ENCODE measurements around the gene RAB6B.

RAB6B gene

GRCh38 chr3:133930341-133930933, 34.8 kb upstream of the RAB6B start:
- DNase-seq, result peak; percentile 77

DNA sequence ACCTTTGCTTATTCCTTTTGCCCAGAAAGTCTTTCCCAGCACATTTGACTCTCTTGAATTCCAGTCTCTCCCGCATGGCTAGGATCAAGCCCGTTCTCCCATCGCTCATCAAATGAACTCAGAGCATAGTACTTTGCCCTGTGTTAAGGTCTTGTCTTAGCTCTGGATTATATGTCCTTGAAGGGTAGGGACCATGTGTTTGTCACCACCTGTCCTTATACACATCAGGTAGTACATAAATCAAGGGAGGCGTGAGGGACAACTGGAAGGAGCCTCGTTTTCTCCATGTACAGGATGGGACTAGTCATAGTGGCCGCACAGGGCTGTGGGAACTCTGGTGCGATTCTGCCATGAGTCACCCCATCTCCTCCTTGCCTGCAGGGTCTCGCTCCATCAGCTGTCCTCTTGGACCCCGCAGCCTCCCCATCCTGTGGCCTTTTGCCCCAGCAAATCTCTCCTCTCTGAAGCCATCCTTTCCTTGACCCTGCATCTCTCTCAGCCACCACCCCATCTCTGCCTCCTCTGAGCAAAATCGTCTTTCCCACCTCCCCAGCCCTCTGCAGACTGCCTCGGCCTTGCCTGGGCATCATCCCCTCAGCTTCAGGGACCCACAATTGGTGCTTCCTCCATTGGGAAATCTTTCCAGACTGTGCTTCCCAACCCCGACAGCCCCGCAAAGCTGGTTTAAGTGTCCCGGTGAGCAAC, 33.4 kb upstream of the RAB6B start:
- DNase-seq, result no peak

GRCh38 chr3:133928136-133928893, 32.6 kb upstream of the RAB6B start:
- DNase-seq, result no peak

DNA sequence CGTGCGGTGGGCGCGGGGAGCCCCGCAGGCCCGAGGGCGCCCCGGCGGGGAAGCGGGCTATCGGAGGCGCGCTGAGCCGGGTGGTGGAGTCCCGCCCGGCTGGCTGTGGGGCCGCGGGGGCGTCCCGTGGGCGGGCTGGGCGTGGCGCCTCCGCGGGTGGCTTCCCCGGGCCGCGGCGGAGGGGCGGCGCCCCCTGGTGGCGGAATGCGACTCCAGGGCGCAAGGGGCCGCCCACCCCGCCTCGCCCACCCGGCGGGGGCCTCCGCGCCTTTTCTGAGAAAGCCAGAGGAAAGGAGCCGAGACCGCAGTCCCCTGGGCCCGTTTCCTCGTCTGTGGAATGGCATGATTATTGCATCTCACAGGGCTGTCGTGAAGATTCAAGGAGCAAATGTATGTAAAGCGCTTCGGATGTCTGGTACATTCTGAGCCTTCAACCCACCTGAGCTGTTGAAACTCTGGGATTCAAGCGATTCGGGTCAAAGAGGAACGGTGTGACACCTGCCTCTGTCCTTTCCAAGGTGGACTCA, 31.9 kb upstream of the RAB6B start:
- peak; percentile 55 for DNase-seq

GRCh38 chr3:133926736-133927539, 31.3 kb upstream of the RAB6B start:
- DNase-seq, result peak; percentile 41

- no peak for DNase-seq
Measured at GRCh38 chr3:133925960-133926735, 30.5 kb upstream of the RAB6B start.

DNA sequence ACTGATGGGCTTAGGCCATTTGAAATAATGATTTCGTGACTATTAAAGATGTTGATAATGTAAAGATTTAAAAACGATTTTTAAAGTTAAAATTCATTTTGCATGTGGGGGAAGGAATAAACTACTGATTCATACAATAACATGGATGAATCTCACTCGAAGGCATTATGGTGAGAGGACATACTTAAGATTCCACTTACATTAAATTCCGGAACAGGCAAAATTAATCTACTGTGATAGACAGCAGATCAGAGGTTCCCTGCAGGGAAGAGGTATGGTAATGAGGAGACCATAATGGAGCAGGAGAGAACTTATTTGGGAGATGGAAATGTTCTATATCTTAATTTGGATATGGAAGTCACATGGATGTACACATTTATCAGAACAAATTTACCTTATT, 28.4 kb upstream of the RAB6B start:
- peak; percentile 63 for DNase-seq

DNA sequence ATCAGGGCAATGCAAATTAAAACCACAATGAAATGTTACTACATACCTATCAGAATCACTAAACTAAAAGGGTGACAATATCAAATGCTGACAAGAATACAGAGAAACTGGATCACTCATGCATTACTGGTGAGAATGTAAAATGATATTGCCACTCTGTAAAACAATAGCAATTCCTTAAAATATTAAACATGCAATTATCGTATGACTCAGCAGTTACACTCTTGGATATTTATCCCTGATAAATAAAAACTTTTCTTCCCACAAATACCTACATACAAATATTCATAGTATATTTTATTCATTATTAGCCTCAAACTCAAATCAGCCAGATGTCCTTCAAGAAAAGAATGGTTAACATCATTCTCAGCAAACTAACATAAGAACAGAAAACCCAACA, 25.9 kb upstream of the RAB6B start:
- DNase-seq, result no peak

GRCh38 chr3:133917144-133917543, 21.5 kb upstream of the RAB6B start:
- no peak for DNase-seq

- peak; percentile 40 for DNase-seq
Measured at GRCh38 chr3:133915685-133916658, 20.3 kb upstream of the RAB6B start.

- no peak for DNase-seq
Measured at GRCh38 chr3:133914839-133915600, 19.3 kb upstream of the RAB6B start.

DNA sequence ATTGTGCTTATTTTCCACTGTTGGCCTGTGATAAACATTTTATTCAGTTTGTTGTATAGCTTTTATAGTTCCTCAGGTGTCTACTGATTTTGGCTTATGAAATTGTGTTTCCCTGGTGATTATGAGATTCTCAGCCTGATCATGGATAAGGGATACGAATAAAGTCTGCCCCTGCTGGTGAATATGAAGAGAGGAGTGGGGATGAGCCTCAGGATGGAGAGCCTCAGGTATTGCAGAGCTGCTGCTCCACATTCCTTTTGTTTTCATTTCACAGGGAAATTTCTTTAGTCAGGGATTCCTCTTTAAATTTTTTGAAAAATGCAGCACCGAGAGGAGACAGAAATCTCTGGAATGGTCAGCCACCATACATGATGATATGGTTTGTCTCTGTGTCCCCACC, 14.7 kb upstream of the RAB6B start:
- no peak for DNase-seq

GRCh38 chr3:133905376-133905775, 9.7 kb upstream of the RAB6B start:
- no peak for DNase-seq

- no peak for DNase-seq
Measured at GRCh38 chr3:133901847-133902246, 6.2 kb upstream of the RAB6B start.

DNA sequence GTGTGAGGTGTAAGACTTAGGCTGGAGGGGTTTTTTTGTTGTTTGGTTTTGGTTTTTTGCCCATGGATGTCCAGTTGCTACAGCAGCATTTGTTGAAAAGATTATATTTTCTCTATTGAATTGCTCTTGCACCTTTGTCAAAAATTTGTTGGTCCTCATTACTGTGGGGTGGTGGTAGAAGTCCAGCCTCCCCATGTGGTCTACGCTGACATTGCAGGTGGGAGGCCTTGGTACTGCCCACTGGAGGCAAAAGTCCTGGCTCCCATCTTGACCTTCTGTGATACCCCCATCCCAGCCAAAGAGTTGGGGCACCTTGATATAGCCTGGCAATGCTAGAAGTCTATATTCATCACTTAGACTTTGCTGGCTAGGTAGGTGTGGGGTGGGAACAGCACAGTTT, 5.4 kb upstream of the RAB6B start:
- no peak for DNase-seq

- DNase-seq, result no peak
Measured at GRCh38 chr3:133899311-133899710, 3.6 kb upstream of the RAB6B start.

DNA sequence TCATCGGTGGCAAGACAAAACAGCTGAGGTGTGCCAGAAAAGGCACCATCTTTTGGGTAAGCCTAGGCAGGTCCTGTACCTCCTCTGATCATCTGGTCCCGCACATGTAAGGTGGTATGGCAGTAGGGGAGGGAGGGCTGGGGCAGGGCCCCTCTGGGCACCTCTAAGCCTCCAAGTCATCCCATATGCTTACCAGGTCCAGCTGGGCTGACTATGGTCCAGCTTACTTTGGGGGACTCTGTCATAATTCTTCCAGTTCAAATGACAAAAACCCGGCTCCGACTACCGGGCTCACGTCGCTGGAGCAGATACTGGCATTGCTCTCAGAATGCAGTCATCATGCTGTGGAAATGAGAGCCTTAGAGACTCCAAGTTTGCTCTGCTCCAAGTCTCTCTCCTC, 1.9 kb upstream of the RAB6B start:
- DNase-seq, result no peak

GRCh38 chr3:133896002-133896761, 500 bp upstream of the RAB6B start:
- no peak for DNase-seq

Data from fibroblast of skin of scalp (primary cell).